Measurements from ENCODE around the gene POLR3H.
"Not testable (repeated sequence)": the region's sequence is repeated elsewhere in the genome, so short reads cannot be mapped to it uniquely, and the experiment has no call there.

POLR3H gene, protein sequence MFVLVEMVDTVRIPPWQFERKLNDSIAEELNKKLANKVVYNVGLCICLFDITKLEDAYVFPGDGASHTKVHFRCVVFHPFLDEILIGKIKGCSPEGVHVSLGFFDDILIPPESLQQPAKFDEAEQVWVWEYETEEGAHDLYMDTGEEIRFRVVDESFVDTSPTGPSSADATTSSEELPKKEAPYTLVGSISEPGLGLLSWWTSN

GRCh38 chr22:41543854-41544670, at the start of gene POLR3H:
Gene POLR3H, minus strand, starts transcription at chr22:41544470. Its CDS starts 369 bp downstream, at chr22:41544101.
- DNase-seq (ENCODE audit: low spot score) = peak; percentile 98

DNA sequence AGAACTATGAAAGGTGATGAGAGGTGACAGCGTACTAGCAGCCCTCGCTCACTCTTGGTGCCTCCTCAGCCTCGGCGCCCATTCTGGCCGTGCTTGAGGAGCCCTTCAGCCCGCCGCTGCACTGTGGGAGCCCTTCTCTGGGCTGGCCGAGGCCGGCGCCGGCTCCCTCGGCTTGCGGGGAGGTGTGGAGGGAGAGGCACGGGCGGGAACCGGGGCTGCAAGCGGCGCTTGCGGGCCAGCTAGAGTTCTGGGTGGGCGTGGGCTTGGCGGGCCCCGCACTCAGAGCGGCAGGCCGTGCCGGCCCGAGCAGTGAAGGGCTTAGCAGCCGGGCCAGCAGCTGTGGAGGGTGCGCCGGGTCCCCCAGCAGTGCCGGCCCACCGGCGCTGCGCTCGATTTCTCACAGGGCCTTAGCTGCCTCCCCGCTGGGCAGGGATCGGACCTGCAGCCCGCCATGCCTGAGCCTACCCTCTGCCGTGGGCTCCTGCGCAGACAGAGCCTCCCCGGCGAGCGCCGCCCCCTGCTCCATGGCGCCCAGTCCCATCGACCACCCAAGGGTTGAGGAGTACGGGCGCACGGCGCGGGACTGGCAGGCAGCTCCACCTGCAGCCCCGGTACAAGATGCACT, 49.2 kb upstream of the POLR3H start:
- not testable (repeated sequence) for DNase-seq (ENCODE audit: low spot score)

DNA sequence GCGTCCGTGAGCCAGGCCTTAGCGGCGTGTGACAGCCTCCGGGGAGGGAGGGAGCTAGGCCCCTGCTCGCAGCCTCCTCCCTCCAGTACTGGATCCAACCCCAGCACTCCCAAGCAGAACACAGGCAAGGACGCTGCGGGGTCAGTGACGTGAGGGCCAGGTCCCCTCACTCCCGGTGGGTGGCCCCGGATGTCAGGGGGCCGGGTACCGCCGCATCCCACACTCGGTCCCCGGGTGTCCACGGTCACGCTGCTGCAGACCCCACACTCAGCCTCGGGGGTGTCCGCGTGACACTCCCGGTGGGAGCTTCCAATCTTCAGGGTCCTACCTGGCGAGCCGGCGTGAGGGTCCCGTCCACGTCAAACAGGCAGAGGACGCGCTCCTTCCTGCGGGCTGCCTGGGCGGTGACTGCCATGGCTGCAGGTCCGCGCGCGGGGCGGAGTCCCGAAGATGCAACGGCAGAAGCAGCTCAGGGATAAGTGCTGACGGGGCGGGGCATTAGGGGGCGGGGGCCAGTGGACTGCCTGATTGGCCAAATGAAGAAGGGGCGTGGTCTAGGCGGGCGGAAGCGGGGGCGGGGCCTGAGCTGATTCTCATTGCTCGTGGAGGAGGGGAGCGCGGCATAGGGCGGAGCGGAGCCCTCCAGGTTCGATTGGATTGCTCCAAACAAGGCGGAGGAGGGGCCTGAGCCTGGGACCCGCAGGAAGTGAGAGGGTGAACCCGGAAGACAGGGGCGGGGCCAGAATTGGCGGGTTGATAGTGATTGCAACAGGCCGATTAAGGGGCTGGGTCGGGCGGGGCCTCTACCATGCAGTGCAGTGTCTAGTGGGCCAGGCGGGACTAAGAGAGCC, 45.3 kb upstream of the POLR3H start, which contains the start of gene PMM1:
PMM1 (minus strand) TSS at position 450 of the 851 bp plus-strand sequence; CDS start at position 415, 35 bp downstream.
- peak; percentile 100 for DNase-seq (ENCODE audit: low spot score)

GRCh38 chr22:41587347-41587723, 43.1 kb upstream of the POLR3H start:
- no peak for DNase-seq (ENCODE audit: low spot score)

DNA sequence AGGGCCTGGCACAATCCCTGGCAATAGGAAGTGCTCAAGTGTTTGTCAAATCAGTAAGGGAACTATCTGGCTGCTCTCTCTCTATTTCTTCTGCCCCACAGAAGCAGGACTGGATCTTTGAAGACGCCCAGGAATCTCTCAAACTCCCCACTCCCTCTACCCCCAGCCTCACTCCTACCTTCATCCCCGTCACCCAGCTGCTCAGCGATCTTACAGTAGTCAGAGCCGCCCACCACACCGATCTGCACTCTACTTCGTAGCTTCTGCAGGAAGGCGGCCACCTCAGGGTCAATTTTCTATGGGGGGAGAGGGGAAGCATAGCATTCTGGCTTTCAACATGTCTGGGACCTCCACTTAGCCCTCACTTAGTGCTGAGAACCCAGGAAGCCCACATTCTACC, 41.6 kb upstream of the POLR3H start:
- DNase-seq (ENCODE audit: low spot score) = no peak

DNA sequence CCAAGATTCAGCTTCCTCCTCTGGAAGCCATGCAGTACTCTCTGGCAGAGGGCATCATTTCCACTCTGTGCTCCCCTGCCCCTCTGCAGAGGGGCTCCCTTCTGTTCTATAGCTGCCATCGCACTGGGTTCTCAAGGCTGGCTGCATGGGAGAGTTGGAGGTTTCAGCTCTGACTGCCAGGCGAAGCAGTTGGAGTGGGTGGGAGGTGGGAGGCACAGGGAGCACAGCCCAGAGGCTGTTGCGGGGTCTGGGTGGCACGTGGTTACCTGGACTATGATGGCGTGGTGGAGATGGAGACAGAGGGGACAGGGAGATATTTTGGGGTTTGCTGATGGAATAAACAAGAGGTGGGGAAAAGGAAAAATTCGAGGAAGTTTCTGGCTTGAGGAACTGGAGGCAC, 40.6 kb upstream of the POLR3H start:
- DNase-seq (ENCODE audit: low spot score) = no peak

DNA sequence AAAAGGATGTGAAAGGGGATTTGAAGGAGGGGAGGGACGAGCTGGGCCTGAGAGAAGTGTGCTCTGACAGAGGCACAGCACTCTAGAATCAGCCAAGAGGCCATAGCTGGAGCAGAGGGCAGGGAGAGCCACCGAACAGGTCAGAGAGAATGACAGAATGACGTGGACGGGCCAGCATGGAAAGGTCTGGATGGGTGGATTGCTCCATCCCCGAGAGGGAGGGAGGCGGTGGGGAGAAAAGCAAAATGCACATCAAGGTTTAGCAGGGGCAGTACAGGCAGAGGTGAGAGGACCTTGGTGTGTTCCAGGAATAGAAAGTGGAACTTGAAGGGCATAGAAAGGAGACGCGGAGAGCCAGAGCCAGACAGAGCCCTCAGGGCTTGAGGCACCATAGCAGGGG, 38.4 kb upstream of the POLR3H start:
- no peak for DNase-seq (ENCODE audit: low spot score)

DNA sequence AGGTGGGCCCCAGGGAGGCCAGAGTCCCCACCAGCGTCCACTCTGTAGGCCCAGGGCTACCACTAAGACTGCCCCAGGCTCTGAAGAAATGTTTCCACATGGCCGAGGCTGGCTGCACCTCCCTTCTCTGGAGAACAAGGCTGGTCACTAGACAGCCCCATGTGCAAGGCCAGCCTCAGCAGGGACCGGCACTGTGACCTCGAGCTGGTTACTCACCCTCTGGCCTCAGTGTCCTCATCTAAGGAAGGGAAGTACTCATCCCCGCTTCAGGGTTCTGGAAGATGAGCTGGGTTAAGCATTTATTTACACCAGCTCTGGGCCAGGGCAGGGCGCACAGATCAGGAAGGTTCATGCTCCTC, 35.7 kb upstream of the POLR3H start:
- DNase-seq (ENCODE audit: low spot score) = no peak

DNA sequence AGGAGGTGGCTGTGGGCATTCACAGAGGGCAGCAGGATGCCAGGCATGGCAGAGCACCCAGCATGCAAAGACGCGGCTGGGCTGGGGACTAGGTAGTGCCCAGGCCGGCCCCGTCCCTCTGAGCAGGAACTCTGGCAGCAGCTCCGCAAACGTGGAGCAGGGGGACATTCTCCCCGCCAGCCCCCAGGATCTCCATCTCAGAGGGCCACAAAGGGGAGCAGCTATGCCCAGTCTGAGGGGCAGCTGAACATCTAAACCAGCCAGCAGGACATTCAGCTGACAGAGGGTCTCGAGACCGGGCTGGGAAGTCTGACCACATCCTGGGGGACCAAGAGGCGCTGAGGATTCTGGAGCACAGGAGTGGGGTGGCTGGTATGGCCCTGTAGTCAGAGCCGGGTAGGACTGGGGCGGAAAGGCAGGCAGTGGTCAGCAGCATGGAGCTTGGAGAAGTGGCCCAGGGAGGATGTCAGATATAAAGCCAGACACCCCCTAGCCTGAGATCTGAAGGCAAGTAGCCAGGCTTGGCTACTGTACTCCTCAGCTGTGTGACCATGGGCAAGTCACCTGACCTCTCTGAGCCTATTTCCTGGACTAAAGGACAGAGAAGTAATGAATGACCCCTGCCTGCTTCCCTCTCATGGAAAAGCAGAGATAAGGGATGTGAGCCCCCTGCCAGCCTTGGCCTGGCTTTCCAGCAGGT, 35.2 kb upstream of the POLR3H start:
- DNase-seq (ENCODE audit: low spot score) = no peak

DNA sequence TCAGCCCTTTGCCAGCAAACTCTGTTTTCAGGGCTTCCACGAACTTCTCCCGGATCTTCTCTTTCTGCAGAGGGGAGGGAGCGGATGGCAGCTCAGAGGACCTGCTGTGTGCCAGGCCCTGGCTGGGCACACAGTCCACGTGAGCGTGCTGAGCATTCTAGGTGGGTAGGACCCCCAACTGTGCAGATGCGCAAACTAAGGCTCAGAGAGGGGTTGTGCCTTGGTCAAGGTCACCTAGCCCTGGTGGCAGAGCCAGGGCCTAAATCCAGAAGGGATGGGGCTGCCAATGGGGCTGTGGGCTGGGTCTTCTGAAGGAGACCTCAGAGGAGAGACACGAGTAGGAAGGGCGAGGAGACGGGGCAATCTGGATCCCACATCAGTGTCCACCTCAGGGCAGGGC, 34.5 kb upstream of the POLR3H start:
- DNase-seq (ENCODE audit: low spot score) = no peak

- no peak for DNase-seq (ENCODE audit: low spot score)
Measured at GRCh38 chr22:41578114-41578513, 33.8 kb upstream of the POLR3H start.

GRCh38 chr22:41576877-41577276, 32.6 kb upstream of the POLR3H start:
- DNase-seq (ENCODE audit: low spot score) = peak; percentile 91

GRCh38 chr22:41575533-41575932, 31.3 kb upstream of the POLR3H start:
- no peak for DNase-seq (ENCODE audit: low spot score)

- DNase-seq (ENCODE audit: low spot score) = no peak
Measured at GRCh38 chr22:41574847-41575381, 30.6 kb upstream of the POLR3H start.

DNA sequence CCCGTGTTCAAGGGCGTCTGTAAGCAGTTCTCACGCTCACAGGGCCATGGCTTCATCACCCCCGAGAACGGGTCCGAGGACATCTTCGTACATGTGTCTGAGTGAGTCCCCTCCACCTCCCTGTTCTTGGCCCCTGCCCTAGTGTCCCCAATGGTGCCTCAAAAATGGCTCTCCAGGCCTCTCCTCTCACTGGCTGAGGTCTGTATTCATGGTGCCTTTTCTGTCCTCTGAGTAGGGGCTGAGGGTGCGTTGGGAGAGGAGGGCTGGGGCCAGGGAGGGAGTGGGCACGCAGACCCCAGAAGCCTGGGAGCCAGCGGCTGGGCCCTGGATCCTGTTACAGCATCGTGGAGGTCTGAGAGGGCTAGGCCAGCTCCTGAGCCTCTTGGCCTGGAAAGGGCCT, 29.4 kb upstream of the POLR3H start:
- DNase-seq (ENCODE audit: low spot score) = no peak

DNA sequence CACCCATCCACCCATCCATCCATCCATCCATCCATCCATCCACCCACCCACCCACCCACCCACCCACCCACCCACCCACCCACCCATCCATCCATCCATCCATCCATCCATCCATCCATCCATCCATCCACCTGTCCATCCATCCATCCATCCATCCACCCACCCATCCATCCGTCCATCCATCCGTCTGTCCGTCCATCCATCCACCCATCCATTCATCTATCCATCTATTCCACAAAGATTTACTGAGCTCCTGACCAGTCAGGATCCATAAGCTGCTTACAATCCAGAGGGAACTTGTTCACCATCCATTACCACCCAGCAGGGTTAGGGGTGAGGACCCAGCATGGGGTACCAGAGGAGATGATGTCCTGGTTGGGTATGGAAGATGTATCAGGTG, 28.0 kb upstream of the POLR3H start:
- not testable (repeated sequence) for DNase-seq (ENCODE audit: low spot score)

GRCh38 chr22:41571786-41572185, 27.5 kb upstream of the POLR3H start:
- DNase-seq (ENCODE audit: low spot score) = no peak

DNA sequence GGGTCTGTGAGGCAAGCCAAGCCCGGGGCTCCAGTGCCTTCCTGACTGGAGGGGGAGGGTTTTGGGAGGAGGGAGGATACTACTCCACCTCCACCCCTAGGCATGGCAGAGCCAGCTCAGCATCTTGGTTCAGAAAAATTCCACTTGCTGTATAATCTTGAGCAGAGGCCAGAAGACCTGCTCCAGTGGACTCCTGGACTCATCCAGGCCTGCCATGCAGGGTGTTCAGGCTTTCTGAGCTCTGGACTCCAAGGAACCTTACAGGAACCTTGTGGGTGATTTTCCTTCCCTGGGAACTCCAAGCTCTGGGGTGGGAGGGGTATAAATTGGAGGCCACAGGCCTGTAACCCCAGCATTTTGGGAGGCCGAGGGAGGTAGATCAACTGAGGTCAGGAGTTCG, 26.0 kb upstream of the POLR3H start:
- no peak for DNase-seq (ENCODE audit: low spot score)

DNA sequence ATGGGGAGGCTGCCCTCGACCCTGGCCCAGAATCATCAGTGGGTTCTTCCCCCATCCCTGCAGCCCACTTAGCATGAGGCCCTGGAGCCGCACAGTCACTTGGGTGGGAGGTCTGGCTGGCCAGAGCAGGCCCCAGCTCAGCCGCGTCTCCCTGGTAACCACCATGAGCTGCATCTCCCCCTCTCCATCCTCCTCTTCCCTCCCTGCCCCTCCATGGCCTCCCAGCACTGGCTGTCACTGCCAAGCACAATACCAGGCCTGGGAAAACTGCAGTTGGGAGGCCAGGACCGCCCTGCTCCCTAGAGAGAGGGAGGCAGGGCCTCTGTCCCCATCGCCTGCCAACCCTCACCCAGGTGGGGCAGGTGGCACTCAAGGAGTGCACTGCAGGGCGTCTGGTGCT, 24.5 kb upstream of the POLR3H start:
- DNase-seq (ENCODE audit: low spot score) = no peak

GRCh38 chr22:41567512-41567768, 23.2 kb upstream of the POLR3H start:
- DNase-seq (ENCODE audit: low spot score) = no peak

DNA sequence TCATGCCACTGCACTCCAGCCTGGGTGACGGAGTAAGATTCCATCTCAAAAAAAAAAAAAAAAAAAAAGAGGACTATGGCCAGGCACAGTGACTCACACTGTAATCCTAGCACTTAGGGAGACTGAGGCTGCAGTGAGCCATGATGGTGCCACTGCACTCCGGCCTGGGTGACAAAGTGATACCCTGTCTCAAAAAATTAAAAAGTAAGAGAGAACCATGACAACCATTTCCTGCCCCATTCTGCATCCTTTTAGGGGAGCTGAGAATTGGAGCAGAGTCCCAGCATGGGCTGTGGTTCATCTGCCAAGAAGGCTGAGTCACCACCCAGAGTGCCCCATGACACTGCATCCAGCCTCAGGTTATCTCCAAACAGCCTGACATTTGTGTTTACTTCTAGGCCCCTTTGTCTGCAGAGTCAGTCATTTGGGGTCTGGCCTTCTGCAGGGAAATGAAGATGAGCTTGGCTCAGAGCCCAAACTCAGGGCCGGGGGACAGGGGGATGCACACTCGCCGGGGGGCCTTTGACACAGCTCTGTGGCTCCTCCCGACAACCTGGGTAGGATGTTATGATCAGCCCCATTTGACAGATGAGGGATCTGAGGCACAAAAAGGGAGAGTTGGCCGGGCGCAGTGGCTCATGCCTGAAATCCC, 21.3 kb upstream of the POLR3H start:
- DNase-seq (ENCODE audit: low spot score) = no peak
